Measurements from ENCODE around the gene MPZL3. TPM values are rescaled to one million over a fixed set of nuclear protein-coding genes. Genes with fewer than 3 reads are reported as not detected.

MPZL3 gene
- total and polyA plus RNA-seq, 2 donors from 2014 or later: 1.7 to 10.0 TPM

DNA sequence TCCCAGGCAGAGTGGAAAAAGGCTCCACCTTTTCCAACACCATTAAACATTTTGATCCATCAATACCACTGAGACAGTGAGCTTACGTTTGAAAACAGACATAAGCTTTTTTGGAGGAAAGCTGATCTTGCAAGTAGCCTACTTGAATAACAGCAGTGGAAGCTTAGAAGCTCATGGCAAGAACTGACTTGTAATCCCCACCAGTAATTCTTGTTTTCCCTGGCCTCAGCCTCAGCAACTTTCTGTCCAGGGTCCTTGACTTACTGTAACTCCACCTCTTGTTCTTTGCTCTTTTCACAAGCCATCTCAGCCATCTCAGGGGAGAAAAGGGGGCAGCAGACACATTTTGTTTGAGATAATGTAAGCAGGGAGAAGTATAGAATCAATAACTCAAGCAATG, 24.3 kb upstream of the MPZL3 start:
- Histone ChIP-seq H3K9ac (ENCODE audit: low read length in 3 of 3) (no peak overlapping the region), H3K27ac (ENCODE audit: low read depth in 2 of 2, low read length in 2 of 2) (no peak overlapping the region), H3K4me3 (ENCODE audit: low read length in 3 of 3) (no peak overlapping the region), H3K27me3 (ENCODE audit: control insufficient read depth, insufficient read depth, low read length) (no peaks in the 10 kb centered on the region), H3K4me1 (ENCODE audit: control insufficient read depth in 2 of 3, insufficient read depth in 2 of 3, low read depth in 1 of 3, low read length in 3 of 3) (no peaks in the 10 kb centered on the region), H3K36me3 (ENCODE audit: control insufficient read depth in 2 of 3, insufficient read depth in 3 of 3, low read length in 3 of 3) (no peaks in the 10 kb centered on the region), H3K9me3 (ENCODE audit: control insufficient read depth in 2 of 3, insufficient read depth in 1 of 3, low read length in 3 of 3) (no peaks in the 10 kb centered on the region)
- TF ChIP-seq, protein P1, sequence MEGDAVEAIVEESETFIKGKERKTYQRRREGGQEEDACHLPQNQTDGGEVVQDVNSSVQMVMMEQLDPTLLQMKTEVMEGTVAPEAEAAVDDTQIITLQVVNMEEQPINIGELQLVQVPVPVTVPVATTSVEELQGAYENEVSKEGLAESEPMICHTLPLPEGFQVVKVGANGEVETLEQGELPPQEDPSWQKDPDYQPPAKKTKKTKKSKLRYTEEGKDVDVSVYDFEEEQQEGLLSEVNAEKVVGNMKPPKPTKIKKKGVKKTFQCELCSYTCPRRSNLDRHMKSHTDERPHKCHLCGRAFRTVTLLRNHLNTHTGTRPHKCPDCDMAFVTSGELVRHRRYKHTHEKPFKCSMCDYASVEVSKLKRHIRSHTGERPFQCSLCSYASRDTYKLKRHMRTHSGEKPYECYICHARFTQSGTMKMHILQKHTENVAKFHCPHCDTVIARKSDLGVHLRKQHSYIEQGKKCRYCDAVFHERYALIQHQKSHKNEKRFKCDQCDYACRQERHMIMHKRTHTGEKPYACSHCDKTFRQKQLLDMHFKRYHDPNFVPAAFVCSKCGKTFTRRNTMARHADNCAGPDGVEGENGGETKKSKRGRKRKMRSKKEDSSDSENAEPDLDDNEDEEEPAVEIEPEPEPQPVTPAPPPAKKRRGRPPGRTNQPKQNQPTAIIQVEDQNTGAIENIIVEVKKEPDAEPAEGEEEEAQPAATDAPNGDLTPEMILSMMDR (IDR thresholded peaks at IDR 0.05; ENCODE audit: borderline replicate concordance, extremely low read depth, insufficient read depth): no peak
- intact Hi-C loops (cut with DNase I): no loop called here
- DNase-seq (no peak), FAIRE-seq (no peak)

DNA sequence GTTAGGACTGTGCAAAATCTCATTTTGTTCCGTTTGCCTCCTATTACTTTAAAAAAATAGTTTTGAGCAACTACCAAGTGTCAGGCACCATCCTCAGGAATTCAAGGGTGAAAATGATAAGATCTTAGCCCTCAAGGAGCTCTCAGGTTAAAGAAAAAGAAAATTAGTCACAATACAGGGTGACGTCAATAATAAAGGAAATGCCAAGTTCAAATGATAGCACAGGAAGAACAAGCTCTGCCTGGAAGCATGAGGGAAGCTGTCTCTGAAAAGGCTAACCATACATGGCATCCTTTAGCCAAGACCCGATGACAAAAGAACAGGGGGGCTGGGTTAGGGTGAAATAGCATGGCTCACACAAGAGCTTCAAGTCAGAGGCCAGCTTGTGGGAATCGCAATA, 23.0 kb upstream of the MPZL3 start:
- Histone ChIP-seq H3K9ac (ENCODE audit: low read length in 3 of 3) (no peak overlapping the region), H3K36me3 (ENCODE audit: control insufficient read depth in 2 of 3, insufficient read depth in 3 of 3, low read length in 3 of 3) (no peaks in the 10 kb centered on the region), H3K27me3 (ENCODE audit: control insufficient read depth, insufficient read depth, low read length) (no peaks in the 10 kb centered on the region), H3K4me1 (ENCODE audit: control insufficient read depth in 2 of 3, insufficient read depth in 2 of 3, low read depth in 1 of 3, low read length in 3 of 3) (no peaks in the 10 kb centered on the region), H3K27ac (ENCODE audit: low read depth in 2 of 2, low read length in 2 of 2) (peak overlapping the region in 1 of 2 donors; percentile 66), H3K4me3 (ENCODE audit: low read length in 3 of 3) (no peak overlapping the region), H3K9me3 (ENCODE audit: control insufficient read depth in 2 of 3, insufficient read depth in 1 of 3, low read length in 3 of 3) (no peaks in the 10 kb centered on the region)
- intact Hi-C loops (cut with DNase I): no loop called here
- TF ChIP-seq, protein P1 (IDR thresholded peaks at IDR 0.05; ENCODE audit: borderline replicate concordance, extremely low read depth, insufficient read depth): no peak
- FAIRE-seq (no peak), DNase-seq (no peak)

DNA sequence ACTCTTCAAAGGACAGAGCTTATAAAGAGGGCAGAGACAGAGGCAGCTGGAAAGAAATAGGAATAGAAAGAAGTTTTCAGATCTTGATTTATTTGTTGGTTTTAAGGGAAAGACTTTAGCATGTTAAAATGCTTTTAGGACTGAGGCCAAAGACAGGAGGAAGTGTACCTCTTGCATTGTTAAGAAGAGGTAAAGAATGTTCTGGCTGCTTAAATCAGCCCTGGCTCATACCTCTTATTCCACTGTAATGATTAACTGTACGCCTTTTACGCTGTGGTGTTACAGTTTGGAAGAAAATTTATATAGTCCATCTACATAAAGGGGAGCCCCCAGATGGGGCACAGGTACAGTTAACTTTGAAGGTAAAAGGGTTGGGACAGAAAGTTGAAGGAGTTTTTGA, 22.0 kb upstream of the MPZL3 start:
- Histone ChIP-seq H3K9ac (ENCODE audit: low read length in 3 of 3) (no peak overlapping the region), H3K9me3 (ENCODE audit: control insufficient read depth in 2 of 3, insufficient read depth in 1 of 3, low read length in 3 of 3) (no peaks in the 10 kb centered on the region), H3K27me3 (ENCODE audit: control insufficient read depth, insufficient read depth, low read length) (no peaks in the 10 kb centered on the region), H3K36me3 (ENCODE audit: control insufficient read depth in 2 of 3, insufficient read depth in 3 of 3, low read length in 3 of 3) (no peaks in the 10 kb centered on the region), H3K27ac (ENCODE audit: low read depth in 2 of 2, low read length in 2 of 2) (no peak overlapping the region), H3K4me1 (ENCODE audit: control insufficient read depth in 2 of 3, insufficient read depth in 2 of 3, low read depth in 1 of 3, low read length in 3 of 3) (no peaks in the 10 kb centered on the region), H3K4me3 (ENCODE audit: low read length in 3 of 3) (no peak overlapping the region)
- DNase-seq: peak in 2 of 5 donors; percentile 21 to 44
- TF ChIP-seq, protein P1 (IDR thresholded peaks at IDR 0.05; ENCODE audit: borderline replicate concordance, extremely low read depth, insufficient read depth): no peak
- FAIRE-seq: no peak
- intact Hi-C loops (cut with DNase I): no loop called here

DNA sequence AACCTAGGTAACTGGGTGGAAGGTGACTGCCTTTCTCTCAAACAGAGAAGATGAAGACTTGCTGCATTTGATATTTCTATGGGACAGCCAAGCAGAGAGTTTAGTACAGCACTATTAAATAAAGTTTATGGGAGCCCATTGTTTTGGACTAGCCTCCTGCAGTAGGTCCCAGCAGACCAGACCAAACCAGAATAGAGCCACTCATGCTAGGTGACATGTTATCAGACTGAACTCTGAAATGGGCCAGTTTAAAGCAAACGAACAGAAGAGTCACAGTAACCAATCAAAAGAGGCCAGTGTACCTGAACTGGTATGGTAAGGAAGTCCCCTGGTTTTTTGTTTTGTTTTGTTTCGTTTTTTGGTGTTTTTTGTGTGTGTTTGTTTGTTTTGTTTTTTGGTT, 19.8 kb upstream of the MPZL3 start:
- no peak overlapping the region for H3K9ac ChIP-seq (ENCODE audit: low read length in 3 of 3)
- TF ChIP-seq, protein P1 (IDR thresholded peaks at IDR 0.05; ENCODE audit: borderline replicate concordance, extremely low read depth, insufficient read depth): no peak
- DNase-seq (no peak), FAIRE-seq (no peak)
- no peak overlapping the region for H3K27ac ChIP-seq (ENCODE audit: low read depth in 2 of 2, low read length in 2 of 2)
- H3K4me1 ChIP-seq (ENCODE audit: control insufficient read depth in 2 of 3, insufficient read depth in 2 of 3, low read depth in 1 of 3, low read length in 3 of 3): no peaks in the 10 kb centered on the region
- H3K9me3 ChIP-seq (ENCODE audit: control insufficient read depth in 2 of 3, insufficient read depth in 1 of 3, low read length in 3 of 3): no peaks in the 10 kb centered on the region
- no peak overlapping the region for H3K4me3 ChIP-seq (ENCODE audit: low read length in 3 of 3)
- H3K36me3 ChIP-seq (ENCODE audit: control insufficient read depth in 2 of 3, insufficient read depth in 3 of 3, low read length in 3 of 3): no peaks in the 10 kb centered on the region
- H3K27me3 ChIP-seq (ENCODE audit: control insufficient read depth, insufficient read depth, low read length): no peaks in the 10 kb centered on the region
- intact Hi-C loops (cut with DNase I): no loop called here

Measured in kidney (tissue), 14 donors.